Measurements from ENCODE around the gene MAN2B1.

DNA sequence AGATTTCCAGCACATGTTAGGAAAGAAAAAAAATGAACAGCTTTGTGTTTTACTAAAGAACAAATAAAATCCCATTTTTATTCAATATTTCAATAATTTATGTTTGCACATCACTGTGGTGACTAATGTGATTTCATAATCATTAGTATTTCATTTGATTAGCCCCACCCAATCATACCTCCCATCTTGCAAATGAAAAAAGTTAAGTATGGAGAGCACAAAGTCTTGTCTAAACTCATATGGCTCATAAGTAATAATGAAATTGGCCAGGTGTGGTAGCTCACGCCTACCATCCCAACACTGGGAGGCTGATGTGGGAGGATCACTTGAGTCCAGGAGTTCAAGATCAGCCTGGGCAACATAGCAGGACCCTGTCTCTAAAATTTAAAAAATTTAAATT lies 59.7 kb downstream of the MAN2B1 start:
- no peak for TF ChIP-seq EZH2phosphoT487 (IDR thresholded peaks at IDR 0.05; ENCODE audit: borderline replicate concordance)
- no peak for TF ChIP-seq CTCF (conservative IDR thresholded peaks at IDR 0.05; ENCODE audit: low read length)
